HUES6 (cell line): ENCODE measurements around the gene KMT2E.

Source experiments
- H3K27ac ChIP-seq: 2 replicates; pipeline ENCODE4 v1.7.0; 2013; ENCODE audit warnings: low read depth, mild to moderate bottlenecking, low read length, inconsistent platforms
- H3K27me3 ChIP-seq: 2 replicates; pipeline ENCODE4 v1.6.1; 2013; ENCODE audit warnings: low read length; ENCODE audit not compliant: control insufficient read depth, insufficient read depth
- H3K36me3 ChIP-seq: 2 replicates; pipeline ENCODE4 v1.6.1; 2013; ENCODE audit warnings: low read length; ENCODE audit not compliant: control insufficient read depth, insufficient read depth
- H3K4me1 ChIP-seq: 2 replicates; pipeline ENCODE4 v1.6.1; 2013; ENCODE audit warnings: low read length; ENCODE audit not compliant: control insufficient read depth, insufficient read depth
- H3K4me3 ChIP-seq: 2 replicates; pipeline ENCODE4 v1.5.1; 2013; ENCODE audit warnings: low read depth, low read length
- H3K9ac ChIP-seq: one replicate; pipeline ENCODE4 v1.6.1; 2013; ENCODE audit warnings: mild to moderate bottlenecking, low read length
- H3K9me3 ChIP-seq: 2 replicates; pipeline ENCODE4 v1.6.1; 2013; ENCODE audit warnings: low read depth, low read length; ENCODE audit not compliant: control insufficient read depth, insufficient read depth

Gene KMT2E, protein sequence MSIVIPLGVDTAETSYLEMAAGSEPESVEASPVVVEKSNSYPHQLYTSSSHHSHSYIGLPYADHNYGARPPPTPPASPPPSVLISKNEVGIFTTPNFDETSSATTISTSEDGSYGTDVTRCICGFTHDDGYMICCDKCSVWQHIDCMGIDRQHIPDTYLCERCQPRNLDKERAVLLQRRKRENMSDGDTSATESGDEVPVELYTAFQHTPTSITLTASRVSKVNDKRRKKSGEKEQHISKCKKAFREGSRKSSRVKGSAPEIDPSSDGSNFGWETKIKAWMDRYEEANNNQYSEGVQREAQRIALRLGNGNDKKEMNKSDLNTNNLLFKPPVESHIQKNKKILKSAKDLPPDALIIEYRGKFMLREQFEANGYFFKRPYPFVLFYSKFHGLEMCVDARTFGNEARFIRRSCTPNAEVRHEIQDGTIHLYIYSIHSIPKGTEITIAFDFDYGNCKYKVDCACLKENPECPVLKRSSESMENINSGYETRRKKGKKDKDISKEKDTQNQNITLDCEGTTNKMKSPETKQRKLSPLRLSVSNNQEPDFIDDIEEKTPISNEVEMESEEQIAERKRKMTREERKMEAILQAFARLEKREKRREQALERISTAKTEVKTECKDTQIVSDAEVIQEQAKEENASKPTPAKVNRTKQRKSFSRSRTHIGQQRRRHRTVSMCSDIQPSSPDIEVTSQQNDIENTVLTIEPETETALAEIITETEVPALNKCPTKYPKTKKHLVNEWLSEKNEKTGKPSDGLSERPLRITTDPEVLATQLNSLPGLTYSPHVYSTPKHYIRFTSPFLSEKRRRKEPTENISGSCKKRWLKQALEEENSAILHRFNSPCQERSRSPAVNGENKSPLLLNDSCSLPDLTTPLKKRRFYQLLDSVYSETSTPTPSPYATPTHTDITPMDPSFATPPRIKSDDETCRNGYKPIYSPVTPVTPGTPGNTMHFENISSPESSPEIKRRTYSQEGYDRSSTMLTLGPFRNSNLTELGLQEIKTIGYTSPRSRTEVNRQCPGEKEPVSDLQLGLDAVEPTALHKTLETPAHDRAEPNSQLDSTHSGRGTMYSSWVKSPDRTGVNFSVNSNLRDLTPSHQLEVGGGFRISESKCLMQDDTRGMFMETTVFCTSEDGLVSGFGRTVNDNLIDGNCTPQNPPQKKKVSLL (N-terminal part only)

DNA sequence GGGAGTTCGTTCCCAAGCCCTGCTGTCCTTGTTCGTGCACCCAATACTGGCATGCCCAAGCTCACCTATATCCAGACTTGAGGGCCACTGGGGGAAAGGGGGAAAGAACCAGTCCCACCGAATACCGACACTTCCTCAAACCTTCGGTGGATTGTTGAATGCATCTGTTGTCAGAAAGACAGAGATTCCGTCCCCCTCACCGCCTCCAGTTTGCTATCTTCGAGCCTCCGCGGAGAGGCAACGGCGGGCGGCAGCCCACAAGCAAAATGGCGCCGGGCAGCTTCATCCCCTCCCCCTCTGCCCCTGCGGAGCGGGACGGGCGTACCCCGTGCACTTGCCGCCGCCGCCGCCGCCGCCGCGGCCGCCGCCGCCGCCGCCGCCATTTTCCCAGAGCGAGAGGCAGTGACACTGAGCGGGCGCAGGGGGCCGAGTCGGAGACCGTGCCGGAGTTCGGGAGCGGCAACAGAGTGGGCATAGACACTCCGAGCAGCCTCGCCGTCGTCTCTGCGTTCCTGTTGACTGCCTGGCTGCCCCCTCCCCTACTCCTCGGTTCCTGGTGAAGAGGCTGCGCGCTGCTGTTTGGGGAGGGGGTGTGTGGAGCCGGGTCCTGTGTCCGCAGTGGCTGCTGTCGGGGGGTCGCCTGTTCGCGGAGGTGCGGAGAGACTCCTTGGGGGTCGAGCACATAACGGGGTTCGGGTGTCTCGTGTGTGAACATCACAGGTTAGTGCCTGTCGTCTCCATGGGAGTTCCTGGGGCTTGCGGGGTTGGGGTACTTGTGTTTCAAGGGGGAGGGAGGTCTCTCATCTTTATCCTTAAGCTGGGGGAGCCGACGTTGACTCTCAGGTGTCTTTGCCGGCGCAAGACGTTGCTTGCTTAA is at the start of gene KMT2E:
KMT2E (plus strand) TSS at position 390 of the 877 bp plus-strand sequence. CDS start 26,748 bp downstream, outside the sequence.
- Histone ChIP-seq H3K36me3 (peaks cover 8% of the 10 kb centered on the region; the same call in 1 of the 2 replicates), H3K4me3 (peak within 1 kb of the TSS; percentile 99), H3K9me3 (no peaks in the 10 kb centered on the region), H3K9ac (peak within 1 kb of the TSS; percentile 99), H3K4me1 (peaks cover 22% of the 10 kb centered on the region), H3K27ac (peak within 1 kb of the TSS; percentile 100), H3K27me3 (no peaks in the 10 kb centered on the region)

DNA sequence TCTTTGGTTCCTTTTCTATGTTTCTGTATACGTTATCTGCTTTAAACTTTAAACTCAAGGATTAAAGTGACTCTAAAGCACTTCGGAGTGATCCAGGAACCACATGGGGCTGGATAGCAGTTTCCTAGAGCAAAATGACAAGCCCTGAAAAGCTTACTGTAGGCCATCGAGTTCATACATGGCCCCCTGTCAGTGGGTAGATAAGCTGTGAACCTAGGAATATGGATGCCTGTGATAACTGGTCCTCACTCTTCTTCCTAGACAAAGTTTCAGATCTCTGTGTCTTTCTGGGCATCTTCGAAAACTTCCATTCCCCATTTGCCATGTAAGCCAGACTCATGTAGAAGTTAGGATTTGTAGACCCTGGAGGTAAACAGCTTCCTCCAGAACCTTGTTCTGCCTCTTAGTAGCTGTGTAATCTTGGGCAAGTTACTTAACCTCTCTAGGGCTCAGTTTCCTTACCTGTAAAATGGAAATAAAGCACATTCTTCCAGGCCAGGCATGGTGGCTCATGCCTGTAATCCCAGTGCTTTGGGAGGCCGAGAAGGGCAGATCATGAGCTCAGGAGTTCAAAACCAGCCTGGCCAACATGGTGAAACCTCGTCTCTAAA is 49.3 kb upstream of the KMT2E start:
- Histone ChIP-seq H3K27me3 (no peaks in the 10 kb centered on the region), H3K4me1 (no peaks in the 10 kb centered on the region), H3K9me3 (peaks cover 10% of the 10 kb centered on the region), H3K36me3 (no peaks in the 10 kb centered on the region), H3K4me3 (no peak overlapping the region), H3K9ac (no peak overlapping the region), H3K27ac (no peak overlapping the region)

DNA sequence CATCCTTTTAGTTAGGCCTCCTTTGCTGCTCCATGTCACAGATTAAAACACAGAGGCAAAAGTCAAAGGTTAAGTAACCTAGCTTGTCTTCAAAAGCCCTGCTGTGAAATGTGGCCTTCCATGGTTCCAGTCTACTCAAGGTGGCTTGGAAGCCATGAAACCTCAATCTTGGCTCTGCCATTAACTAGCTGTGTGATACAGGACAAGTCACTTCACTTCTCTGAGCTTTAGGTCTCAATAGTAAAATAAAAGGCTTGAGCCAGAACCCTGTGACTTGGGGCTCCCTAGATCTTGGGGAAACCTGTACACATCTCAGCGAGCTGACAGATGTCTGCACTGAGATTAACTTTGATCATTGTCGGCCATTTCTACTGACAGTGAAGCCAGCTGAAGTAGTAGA is 48.0 kb upstream of the KMT2E start:
- Histone ChIP-seq H3K9ac (no peak overlapping the region), H3K9me3 (peaks cover 10% of the 10 kb centered on the region), H3K36me3 (no peaks in the 10 kb centered on the region), H3K27ac (no peak overlapping the region), H3K27me3 (no peaks in the 10 kb centered on the region), H3K4me3 (no peak overlapping the region), H3K4me1 (no peaks in the 10 kb centered on the region)

DNA sequence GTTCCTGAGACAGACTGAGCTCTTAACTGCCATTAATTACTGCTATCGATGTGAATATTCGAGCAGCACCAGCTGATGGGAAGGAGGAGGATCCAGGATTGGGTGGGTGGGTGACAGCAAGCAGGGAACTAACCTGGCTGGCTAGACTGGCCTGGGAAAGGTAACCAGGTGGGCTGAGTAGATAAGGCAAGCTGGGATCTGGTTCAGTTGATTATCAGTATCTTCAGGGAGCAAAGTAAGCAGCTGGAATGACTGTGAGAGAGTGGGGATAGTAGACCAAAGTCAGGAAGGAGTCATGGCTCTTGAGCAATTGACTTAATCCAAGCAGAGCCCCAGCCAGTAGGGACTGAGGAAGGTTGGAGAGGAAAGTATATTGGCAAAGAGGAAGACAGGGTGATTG is 46.9 kb upstream of the KMT2E start:
- H3K9ac ChIP-seq, result no peak overlapping the region
- no peaks in the 10 kb centered on the region for H3K4me1 ChIP-seq
- no peaks in the 10 kb centered on the region for H3K27me3 ChIP-seq
- H3K27ac ChIP-seq, result no peak overlapping the region
- H3K4me3 ChIP-seq, result no peak overlapping the region
- H3K9me3 ChIP-seq, result peaks cover 10% of the 10 kb centered on the region
- H3K36me3 ChIP-seq, result no peaks in the 10 kb centered on the region

DNA sequence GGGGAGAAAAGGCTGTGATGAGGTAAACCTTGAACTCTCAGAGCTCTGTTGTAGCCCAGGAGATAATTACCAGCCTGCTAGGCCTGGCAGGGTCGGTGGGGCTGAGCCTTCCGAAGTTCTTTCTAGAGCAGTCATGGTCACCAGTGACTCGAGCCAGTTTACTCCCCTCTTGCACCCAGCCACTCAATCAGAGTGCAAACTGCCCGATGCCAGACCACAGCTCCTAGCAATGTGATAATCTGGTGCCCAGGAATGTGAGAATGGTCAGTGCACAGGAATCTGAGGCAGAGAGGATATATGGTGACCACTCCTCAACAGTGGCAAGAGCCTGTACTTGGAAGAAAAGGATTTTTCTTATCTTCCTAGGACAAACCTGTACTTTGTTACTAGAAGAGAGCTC is 46.4 kb upstream of the KMT2E start:
- H3K4me1 ChIP-seq, result no peaks in the 10 kb centered on the region; the same call in 1 of the 2 replicates

DNA sequence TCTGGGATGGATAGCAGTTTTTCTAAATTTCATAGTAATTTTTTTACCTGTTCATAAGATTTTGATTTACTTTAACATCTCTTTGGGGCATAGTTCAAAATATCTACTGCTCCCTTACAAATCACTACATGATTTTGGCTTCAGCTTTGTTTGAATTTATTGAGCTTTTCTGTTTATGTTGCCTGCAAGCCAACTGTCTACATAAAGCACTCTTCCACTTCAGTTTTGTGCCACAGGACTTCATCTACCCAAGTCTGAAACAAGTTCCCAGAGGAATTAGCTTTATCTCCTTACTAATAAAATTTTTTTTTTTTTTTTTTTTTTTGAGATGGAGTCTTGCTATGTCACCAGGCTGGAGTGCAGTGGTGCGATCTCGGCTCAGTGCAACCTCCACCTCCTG is 45.4 kb upstream of the KMT2E start:
- Histone ChIP-seq H3K27ac (no peak overlapping the region), H3K4me3 (no peak overlapping the region), H3K27me3 (no peaks in the 10 kb centered on the region), H3K9me3 (peaks cover 6% of the 10 kb centered on the region), H3K36me3 (no peaks in the 10 kb centered on the region), H3K9ac (no peak overlapping the region), H3K4me1 (no peaks in the 10 kb centered on the region; the same call in 1 of the 2 replicates)

More for the DNA sequence above, 46.4 kb upstream of the KMT2E start:
- no peak overlapping the region for H3K4me3 ChIP-seq
- no peaks in the 10 kb centered on the region for H3K27me3 ChIP-seq
- H3K9ac ChIP-seq, result no peak overlapping the region
- no peak overlapping the region for H3K27ac ChIP-seq
- H3K9me3 ChIP-seq, result peaks cover 10% of the 10 kb centered on the region
- H3K36me3 ChIP-seq, result no peaks in the 10 kb centered on the region

DNA sequence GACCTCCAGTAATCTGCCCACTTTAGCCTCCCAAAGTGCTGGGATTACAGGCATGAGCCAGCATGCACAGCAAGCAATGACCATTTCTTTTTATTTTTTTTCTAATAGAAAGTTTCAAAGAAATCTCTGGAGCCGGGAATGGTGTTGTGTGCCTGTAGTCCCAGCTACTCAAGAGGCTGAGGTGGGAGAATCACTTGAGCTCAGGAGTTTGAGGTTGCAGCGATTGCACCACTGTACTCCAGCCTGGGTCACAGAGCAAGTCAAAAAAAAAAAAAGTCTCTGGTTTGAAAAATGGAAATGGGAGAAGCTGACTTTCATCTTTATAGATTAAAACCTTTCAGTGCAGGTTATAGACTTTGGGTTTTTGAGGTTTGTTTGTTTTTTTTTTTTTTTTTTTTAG is 44.8 kb upstream of the KMT2E start:
- Histone ChIP-seq H3K4me1 (no peaks in the 10 kb centered on the region; the same call in 1 of the 2 replicates), H3K4me3 (no peak overlapping the region), H3K9me3 (peaks cover under 1% of the 10 kb centered on the region), H3K27ac (no peak overlapping the region), H3K27me3 (no peaks in the 10 kb centered on the region), H3K9ac (no peak overlapping the region), H3K36me3 (no peaks in the 10 kb centered on the region)

DNA sequence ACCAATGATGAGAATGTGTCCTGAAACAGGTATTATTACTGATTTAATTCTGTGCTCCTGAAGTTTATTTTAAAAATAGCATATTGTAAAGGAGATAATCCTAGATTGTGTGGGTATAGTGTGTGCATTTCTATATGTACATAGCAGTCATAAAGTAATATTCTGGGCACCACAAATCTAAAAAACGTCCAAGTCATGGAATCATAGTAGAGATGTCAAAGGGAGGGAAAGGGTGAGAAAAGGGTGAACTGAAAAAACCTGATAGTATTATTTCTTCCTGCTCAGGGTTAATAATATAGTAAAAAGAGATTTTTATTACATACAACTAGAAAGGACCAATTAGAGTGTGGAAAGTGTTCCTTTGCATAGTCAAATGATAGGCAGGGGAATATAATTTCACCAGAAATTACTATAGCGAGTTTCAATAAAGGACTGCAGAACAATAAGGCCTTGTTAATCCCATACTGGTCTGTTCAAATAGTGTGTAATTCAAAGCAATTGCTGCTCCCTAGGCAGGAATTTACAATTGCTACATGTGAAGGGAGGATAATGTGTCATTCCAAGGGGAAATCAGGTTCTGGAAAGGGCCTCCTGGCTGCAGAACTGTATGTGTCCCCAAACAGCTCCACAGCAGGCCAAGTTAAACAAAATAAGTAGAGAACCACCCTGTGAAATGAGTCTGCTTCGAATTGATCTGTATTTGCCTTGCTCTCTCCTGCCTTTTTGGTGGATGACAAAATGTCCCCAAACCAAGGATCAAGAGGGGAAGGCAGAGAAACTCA is 42.5 kb upstream of the KMT2E start:
- H3K4me3 ChIP-seq, result no peak overlapping the region
- no peaks in the 10 kb centered on the region for H3K36me3 ChIP-seq
- H3K27ac ChIP-seq, result no peak overlapping the region
- H3K9me3 ChIP-seq, result no peaks in the 10 kb centered on the region
- no peaks in the 10 kb centered on the region for H3K27me3 ChIP-seq
- H3K9ac ChIP-seq, result no peak overlapping the region
- no peaks in the 10 kb centered on the region; the same call in 1 of the 2 replicates for H3K4me1 ChIP-seq

DNA sequence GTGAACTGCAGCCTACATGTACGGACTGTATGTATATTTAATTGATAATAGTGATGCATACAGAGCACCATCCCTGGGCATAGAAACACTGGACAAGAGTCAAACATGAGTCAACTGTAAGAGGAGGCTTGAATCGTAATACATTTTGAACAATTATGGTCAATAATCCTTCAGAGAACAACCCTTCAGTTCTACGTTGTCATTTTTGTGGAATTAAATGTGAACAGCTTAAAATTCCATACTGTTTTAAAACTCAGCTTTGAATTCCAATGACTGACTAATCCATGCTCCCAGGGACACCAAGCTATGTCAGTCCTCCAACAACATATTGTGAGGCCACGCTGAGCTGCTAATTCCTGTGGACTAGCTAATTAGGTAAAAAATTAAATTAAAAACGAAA is 41.5 kb upstream of the KMT2E start:
- no peak overlapping the region for H3K27ac ChIP-seq

More for the DNA sequence above, 41.5 kb upstream of the KMT2E start:
- H3K4me1 ChIP-seq, result peaks cover 3% of the 10 kb centered on the region; the same call in 1 of the 2 replicates
- H3K9ac ChIP-seq, result no peak overlapping the region
- H3K27me3 ChIP-seq, result no peaks in the 10 kb centered on the region
- no peaks in the 10 kb centered on the region for H3K36me3 ChIP-seq
- no peaks in the 10 kb centered on the region for H3K9me3 ChIP-seq
- H3K4me3 ChIP-seq, result no peak overlapping the region
